Rectal smooth muscle tissue (tissue), 1 donor: ENCODE measurements around the gene NEUROD2.

Source experiments
- H3K27ac ChIP-seq: one replicate; pipeline ENCODE4 v1.7.0; 2013; ENCODE audit warnings: low read depth, low read length, inconsistent platforms
- H3K27me3 ChIP-seq: one replicate; pipeline ENCODE4 v1.7.0; 2013; ENCODE audit warnings: low read length; ENCODE audit not compliant: control insufficient read depth, insufficient read depth
- H3K36me3 ChIP-seq: one replicate; pipeline ENCODE4 v1.7.0; 2013; ENCODE audit warnings: low read length; ENCODE audit not compliant: control insufficient read depth, insufficient read depth
- H3K4me1 ChIP-seq: one replicate; pipeline ENCODE4 v1.7.0; 2013; ENCODE audit warnings: low read length; ENCODE audit not compliant: control insufficient read depth, insufficient read depth
- H3K4me3 ChIP-seq: one replicate; pipeline ENCODE4 v1.7.0; 2013; ENCODE audit warnings: low read length
- H3K9ac ChIP-seq: one replicate; pipeline ENCODE4 v1.7.0; 2013; ENCODE audit warnings: low read length

The NEUROD2 gene

DNA sequence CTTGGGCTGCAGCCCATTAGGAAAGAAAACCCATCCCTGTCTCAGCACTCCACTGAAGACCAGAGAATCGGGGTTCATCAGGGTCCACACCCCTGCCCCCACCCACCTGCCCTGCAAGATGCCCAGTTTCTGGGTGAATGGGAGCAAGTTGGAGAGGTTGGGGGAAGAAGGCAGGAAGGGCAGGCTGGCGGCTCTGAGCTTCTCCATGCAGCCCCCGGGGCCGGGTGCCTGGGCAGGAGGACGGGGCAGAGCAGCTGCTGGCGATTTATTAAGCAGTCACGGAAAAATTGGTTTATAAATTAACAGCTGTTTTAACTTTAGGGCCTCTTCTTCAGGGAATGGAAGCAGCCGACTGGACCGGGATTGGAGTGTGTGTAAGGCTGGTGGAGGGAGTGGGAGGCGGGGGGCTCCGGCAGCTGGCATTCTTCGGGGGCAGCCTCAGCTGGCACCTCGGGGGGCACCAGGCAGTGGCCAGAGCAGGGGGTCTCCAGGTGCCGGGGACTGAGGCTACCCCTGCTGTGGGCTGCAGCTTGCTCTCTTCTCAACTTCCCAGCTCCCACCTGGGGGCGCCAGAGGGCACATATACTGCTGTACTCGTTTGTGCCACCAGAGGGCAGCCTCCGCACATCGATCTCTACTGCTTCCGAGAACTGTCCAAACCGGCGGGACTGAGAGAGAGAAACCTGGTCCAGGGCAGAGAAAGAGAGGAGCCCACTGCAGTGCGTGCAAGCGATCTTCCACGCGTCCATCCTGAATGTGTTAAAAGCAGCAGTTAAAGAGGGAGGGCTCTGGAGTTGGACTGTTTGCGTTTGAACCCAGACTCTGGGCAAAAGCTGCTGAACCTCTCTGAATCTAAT lies 14.0 kb upstream of the NEUROD2 start:
- H3K36me3 ChIP-seq, result no peaks in the 10 kb centered on the region
- H3K27me3 ChIP-seq, result peaks cover 21% of the 10 kb centered on the region
- H3K27ac ChIP-seq, result no peak overlapping the region
- H3K4me3 ChIP-seq, result no peak overlapping the region
- peaks cover 3% of the 10 kb centered on the region for H3K4me1 ChIP-seq
- no peak overlapping the region for H3K9ac ChIP-seq

- no peak overlapping the region for H3K27ac ChIP-seq
- peaks cover 9% of the 10 kb centered on the region for H3K27me3 ChIP-seq
- peaks cover 3% of the 10 kb centered on the region for H3K4me1 ChIP-seq
- H3K36me3 ChIP-seq, result no peaks in the 10 kb centered on the region
- no peak overlapping the region for H3K9ac ChIP-seq
- H3K4me3 ChIP-seq, result no peak overlapping the region
These were observed 12.0 kb upstream of the NEUROD2 start for GRCh38 chr17:39619786-39620101.

DNA sequence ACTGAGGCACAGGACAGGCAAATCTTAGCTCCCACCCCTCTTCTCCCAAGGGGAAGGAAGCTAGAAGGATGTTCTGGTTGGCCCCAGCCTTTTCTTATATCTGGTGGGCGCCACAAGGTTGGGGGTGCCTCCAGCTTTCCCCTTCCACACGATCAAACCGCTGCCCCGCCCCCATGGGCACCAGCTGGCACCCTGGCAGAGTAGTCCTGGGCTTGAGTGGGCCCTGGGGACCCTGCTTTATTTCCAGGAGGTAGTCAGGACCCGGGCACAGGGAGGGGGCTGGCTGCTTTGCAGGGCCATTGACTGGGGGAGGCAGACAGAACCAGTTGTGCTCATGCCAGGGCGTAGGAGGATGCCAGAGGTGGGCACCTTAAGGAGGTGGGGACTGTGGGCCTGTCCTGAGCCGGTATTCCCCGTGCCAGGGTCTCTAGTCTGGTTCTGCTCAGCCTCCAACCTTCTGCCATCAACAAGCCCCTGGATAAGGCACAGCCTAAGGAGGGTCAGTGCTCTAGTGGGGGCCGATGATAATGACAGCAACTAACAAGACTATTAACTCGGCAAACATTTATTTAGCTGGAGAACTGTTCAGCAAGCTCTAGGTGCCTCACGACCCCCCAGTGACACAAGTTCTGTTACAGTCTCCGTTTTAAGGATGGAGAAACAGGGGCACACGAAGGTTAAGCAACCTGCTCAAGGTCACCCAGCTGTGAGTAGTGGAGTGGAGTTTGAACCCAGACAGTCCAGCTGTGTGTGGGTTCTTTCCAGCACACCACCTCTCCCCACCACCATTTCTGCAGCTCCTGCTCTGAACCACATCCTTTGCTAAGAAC lies 11.5 kb upstream of the NEUROD2 start:
- Histone ChIP-seq H3K9ac (no peak overlapping the region), H3K4me3 (peak overlapping the region; percentile 66), H3K27me3 (peaks cover 7% of the 10 kb centered on the region), H3K4me1 (peaks cover 3% of the 10 kb centered on the region), H3K27ac (no peak overlapping the region), H3K36me3 (no peaks in the 10 kb centered on the region)

- Histone ChIP-seq H3K4me1 (peaks cover 3% of the 10 kb centered on the region), H3K36me3 (no peaks in the 10 kb centered on the region), H3K27me3 (peaks cover 7% of the 10 kb centered on the region), H3K4me3 (peak overlapping the region; percentile 66), H3K9ac (no peak overlapping the region), H3K27ac (no peak overlapping the region)
These were observed 10.7 kb upstream of the NEUROD2 start for GRCh38 chr17:39618246-39618913.

GRCh38 chr17:39617446-39618245 lies 9.9 kb upstream of the NEUROD2 start:
- H3K4me1 ChIP-seq, result peaks cover 3% of the 10 kb centered on the region
- no peaks in the 10 kb centered on the region for H3K36me3 ChIP-seq
- peak overlapping the region; percentile 66 for H3K4me3 ChIP-seq
- no peak overlapping the region for H3K9ac ChIP-seq
- H3K27ac ChIP-seq, result no peak overlapping the region
- peaks cover 7% of the 10 kb centered on the region for H3K27me3 ChIP-seq

- Histone ChIP-seq H3K9ac (no peak overlapping the region), H3K4me3 (peak overlapping the region; percentile 66), H3K27ac (no peak overlapping the region), H3K27me3 (peaks cover 7% of the 10 kb centered on the region), H3K36me3 (no peaks in the 10 kb centered on the region), H3K4me1 (peaks cover under 1% of the 10 kb centered on the region)
These were observed 9.4 kb upstream of the NEUROD2 start for GRCh38 chr17:39617100-39617445.

- Histone ChIP-seq H3K27ac (no peak overlapping the region), H3K9ac (no peak overlapping the region), H3K36me3 (no peaks in the 10 kb centered on the region), H3K4me1 (no peaks in the 10 kb centered on the region), H3K4me3 (no peak overlapping the region), H3K27me3 (peaks cover 7% of the 10 kb centered on the region)
These were observed 7.7 kb upstream of the NEUROD2 start for GRCh38 chr17:39615434-39615833.

GRCh38 chr17:39614545-39615157 lies 6.9 kb upstream of the NEUROD2 start:
- Histone ChIP-seq H3K27ac (no peak overlapping the region), H3K36me3 (no peaks in the 10 kb centered on the region), H3K4me1 (no peaks in the 10 kb centered on the region), H3K4me3 (no peak overlapping the region), H3K27me3 (peaks cover 7% of the 10 kb centered on the region), H3K9ac (no peak overlapping the region)

GRCh38 chr17:39612935-39613464 lies 5.3 kb upstream of the NEUROD2 start:
- H3K27me3 ChIP-seq, result peaks cover 17% of the 10 kb centered on the region

DNA sequence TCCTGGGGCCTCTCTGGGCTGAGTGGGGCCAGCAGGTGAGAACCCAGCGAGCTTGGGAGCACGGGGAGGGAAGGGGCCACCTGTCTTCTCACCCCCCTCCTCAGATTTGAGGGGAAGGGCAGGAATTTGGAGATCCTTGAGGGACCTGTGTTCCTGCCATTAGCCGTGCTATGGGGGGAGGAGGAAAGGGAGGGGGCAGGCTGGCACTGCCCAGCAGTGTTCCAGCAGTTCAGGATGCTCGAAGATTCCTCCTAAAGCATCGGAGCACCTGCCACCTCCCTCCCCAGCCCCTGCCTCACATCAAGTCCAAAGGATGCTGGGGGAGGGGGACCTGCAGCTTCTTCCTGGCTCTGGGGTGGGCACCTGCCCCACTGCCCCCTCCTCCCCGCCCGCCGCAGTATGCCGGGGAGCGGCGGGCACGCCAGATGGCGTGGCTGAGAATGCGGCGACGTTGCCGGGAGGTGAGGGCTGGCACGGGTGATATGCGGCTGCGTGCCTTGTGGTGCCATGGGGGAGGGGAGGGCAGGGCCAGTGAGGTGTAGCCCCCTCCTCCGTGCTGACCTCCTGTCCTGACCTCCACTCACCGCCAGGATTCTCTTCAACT lies 4.7 kb upstream of the NEUROD2 start:
- H3K4me3 ChIP-seq, result no peak overlapping the region
- peaks cover 18% of the 10 kb centered on the region for H3K27me3 ChIP-seq
- H3K4me1 ChIP-seq, result no peaks in the 10 kb centered on the region
- H3K36me3 ChIP-seq, result no peaks in the 10 kb centered on the region
- H3K9ac ChIP-seq, result no peak overlapping the region
- no peak overlapping the region for H3K27ac ChIP-seq

More at GRCh38 chr17:39612935-39613464, 5.3 kb upstream of the NEUROD2 start:
- H3K27ac ChIP-seq, result no peak overlapping the region
- no peaks in the 10 kb centered on the region for H3K4me1 ChIP-seq
- H3K9ac ChIP-seq, result no peak overlapping the region
- H3K4me3 ChIP-seq, result no peak overlapping the region
- H3K36me3 ChIP-seq, result no peaks in the 10 kb centered on the region

GRCh38 chr17:39611401-39612112 lies 3.8 kb upstream of the NEUROD2 start:
- Histone ChIP-seq H3K4me3 (no peak overlapping the region), H3K9ac (no peak overlapping the region), H3K27me3 (peaks cover 24% of the 10 kb centered on the region), H3K4me1 (no peaks in the 10 kb centered on the region), H3K36me3 (no peaks in the 10 kb centered on the region), H3K27ac (no peak overlapping the region)
